ENCODE measurements around the gene ASB1. TPM values are rescaled to one million over a fixed set of nuclear protein-coding genes. Genes with fewer than 3 reads are reported as not detected.

ASB1 gene
- total RNA-seq, 1 donor = 27.9 TPM

GRCh38 chr2:238467062-238467461 is 40.3 kb downstream of the ASB1 start:
- H3K4me1 ChIP-seq (ENCODE audit: insufficient read depth, low read length) = peaks cover 10% of the 10 kb centered on the region
- H3K4me3 ChIP-seq (ENCODE audit: insufficient read depth, low read length) = no peak overlapping the region
- H3K36me3 ChIP-seq (ENCODE audit: insufficient read depth, low read length) = peaks cover 6% of the 10 kb centered on the region
- H3K9me3 ChIP-seq (ENCODE audit: low read depth, low read length) = no peaks in the 10 kb centered on the region
- H3K4me2 ChIP-seq (ENCODE audit: insufficient read depth, low read length) = no peak overlapping the region
- DNase-seq (ENCODE audit: insufficient read length, low spot score, missing footprints) = no peak
- no peaks in the 10 kb centered on the region for H4K20me1 ChIP-seq (ENCODE audit: insufficient read depth, low read length)
- H2AFZ ChIP-seq (ENCODE audit: low read length) = no peak overlapping the region
- TF ChIP-seq CTCF (IDR thresholded peaks at IDR 0.05; ENCODE audit: extremely low read depth, low read depth, low read length) = no peak
- peak overlapping the region; percentile 86 for H3K27ac ChIP-seq (ENCODE audit: low read depth, low read length)
- no peaks in the 10 kb centered on the region for H3K27me3 ChIP-seq (ENCODE audit: insufficient read depth, low read length)
- peaks cover 2% of the 10 kb centered on the region for H3K79me2 ChIP-seq (ENCODE audit: insufficient read depth, low read length)

- DNase-seq (ENCODE audit: insufficient read length, low spot score, missing footprints) = peak; percentile 71
- peaks cover 6% of the 10 kb centered on the region for H3K36me3 ChIP-seq (ENCODE audit: insufficient read depth, low read length)
- no peaks in the 10 kb centered on the region for H3K27me3 ChIP-seq (ENCODE audit: insufficient read depth, low read length)
- peaks cover 10% of the 10 kb centered on the region for H3K4me1 ChIP-seq (ENCODE audit: insufficient read depth, low read length)
- H3K79me2 ChIP-seq (ENCODE audit: insufficient read depth, low read length) = peaks cover 2% of the 10 kb centered on the region
- no peak overlapping the region for H2AFZ ChIP-seq (ENCODE audit: low read length)
- TF ChIP-seq CTCF (IDR thresholded peaks at IDR 0.05; ENCODE audit: extremely low read depth, low read depth, low read length) = no peak
- H3K4me3 ChIP-seq (ENCODE audit: insufficient read depth, low read length) = no peak overlapping the region
- H3K9me3 ChIP-seq (ENCODE audit: low read depth, low read length) = no peaks in the 10 kb centered on the region
- no peaks in the 10 kb centered on the region for H4K20me1 ChIP-seq (ENCODE audit: insufficient read depth, low read length)
- H3K27ac ChIP-seq (ENCODE audit: low read depth, low read length) = peak overlapping the region; percentile 86
- H3K4me2 ChIP-seq (ENCODE audit: insufficient read depth, low read length) = no peak overlapping the region
Observed at GRCh38 chr2:238467792-238468191, 41.1 kb downstream of the ASB1 start.

GRCh38 chr2:238469155-238469554 is 42.4 kb downstream of the ASB1 start:
- Histone ChIP-seq H3K4me1 (ENCODE audit: insufficient read depth, low read length) (peaks cover 10% of the 10 kb centered on the region), H3K9me3 (ENCODE audit: low read depth, low read length) (no peaks in the 10 kb centered on the region), H3K4me2 (ENCODE audit: insufficient read depth, low read length) (no peak overlapping the region), H3K4me3 (ENCODE audit: insufficient read depth, low read length) (no peak overlapping the region), H4K20me1 (ENCODE audit: insufficient read depth, low read length) (no peaks in the 10 kb centered on the region), H3K27ac (ENCODE audit: low read depth, low read length) (no peak overlapping the region), H2AFZ (ENCODE audit: low read length) (no peak overlapping the region), H3K79me2 (ENCODE audit: insufficient read depth, low read length) (peaks cover 2% of the 10 kb centered on the region), H3K27me3 (ENCODE audit: insufficient read depth, low read length) (no peaks in the 10 kb centered on the region), H3K36me3 (ENCODE audit: insufficient read depth, low read length) (peaks cover 6% of the 10 kb centered on the region)
- DNase-seq (ENCODE audit: insufficient read length, low spot score, missing footprints) = no peak
- TF ChIP-seq CTCF (IDR thresholded peaks at IDR 0.05; ENCODE audit: extremely low read depth, low read depth, low read length) = no peak

- H3K4me1 ChIP-seq (ENCODE audit: insufficient read depth, low read length) = peaks cover 3% of the 10 kb centered on the region
- no peaks in the 10 kb centered on the region for H3K79me2 ChIP-seq (ENCODE audit: insufficient read depth, low read length)
- H3K27me3 ChIP-seq (ENCODE audit: insufficient read depth, low read length) = no peaks in the 10 kb centered on the region
- H3K27ac ChIP-seq (ENCODE audit: low read depth, low read length) = no peak overlapping the region
- H3K9me3 ChIP-seq (ENCODE audit: low read depth, low read length) = no peaks in the 10 kb centered on the region
- H3K4me2 ChIP-seq (ENCODE audit: insufficient read depth, low read length) = no peak overlapping the region
- H4K20me1 ChIP-seq (ENCODE audit: insufficient read depth, low read length) = no peaks in the 10 kb centered on the region
- no peak for TF ChIP-seq CTCF (IDR thresholded peaks at IDR 0.05; ENCODE audit: extremely low read depth, low read depth, low read length)
- DNase-seq (ENCODE audit: insufficient read length, low spot score, missing footprints) = no peak
- no peak overlapping the region for H2AFZ ChIP-seq (ENCODE audit: low read length)
- no peaks in the 10 kb centered on the region for H3K36me3 ChIP-seq (ENCODE audit: insufficient read depth, low read length)
- H3K4me3 ChIP-seq (ENCODE audit: insufficient read depth, low read length) = no peak overlapping the region
Observed at GRCh38 chr2:238473014-238473413, 46.3 kb downstream of the ASB1 start.
